Activated CD8-positive, alpha-beta memory T cell treated with anti-CD3 and anti-CD28 coated beads for 36 hours (primary cell): ENCODE measurements around the gene SRPK2. TPM values are rescaled to one million over a fixed set of nuclear protein-coding genes. Genes with fewer than 3 reads are reported as not detected.
"Not testable (repeated sequence)": the region's sequence is repeated elsewhere in the genome, so short reads cannot be mapped to it uniquely, and the experiment has no call there.

ENCODE experiments used
- CTCF ChIA-PET: fragments of 350-600 bp; sonication (Branson Sonifier 250); formaldehyde crosslinking; loops from one replicate; lab custom pipeline; 2021; ENCODE audit warnings: antibody characterized with exemption; lab: Charles Lee
- POLR2A ChIA-PET: fragments of 350-600 bp; sonication (Branson Sonifier 250); formaldehyde crosslinking; loops from one replicate; lab custom pipeline; 2021; ENCODE audit warnings: antibody characterized with exemption; lab: Charles Lee
- total RNA-seq, 2 experiments: library from RNA; stranded (reverse); gene quantifications; one replicate each; pipeline ENCODE4 v1.2.3, GENCODE V29; 2021

Gene SRPK2
- total RNA-seq, result 10 to 100 TPM; 38.8 to 43.9 TPM

DNA sequence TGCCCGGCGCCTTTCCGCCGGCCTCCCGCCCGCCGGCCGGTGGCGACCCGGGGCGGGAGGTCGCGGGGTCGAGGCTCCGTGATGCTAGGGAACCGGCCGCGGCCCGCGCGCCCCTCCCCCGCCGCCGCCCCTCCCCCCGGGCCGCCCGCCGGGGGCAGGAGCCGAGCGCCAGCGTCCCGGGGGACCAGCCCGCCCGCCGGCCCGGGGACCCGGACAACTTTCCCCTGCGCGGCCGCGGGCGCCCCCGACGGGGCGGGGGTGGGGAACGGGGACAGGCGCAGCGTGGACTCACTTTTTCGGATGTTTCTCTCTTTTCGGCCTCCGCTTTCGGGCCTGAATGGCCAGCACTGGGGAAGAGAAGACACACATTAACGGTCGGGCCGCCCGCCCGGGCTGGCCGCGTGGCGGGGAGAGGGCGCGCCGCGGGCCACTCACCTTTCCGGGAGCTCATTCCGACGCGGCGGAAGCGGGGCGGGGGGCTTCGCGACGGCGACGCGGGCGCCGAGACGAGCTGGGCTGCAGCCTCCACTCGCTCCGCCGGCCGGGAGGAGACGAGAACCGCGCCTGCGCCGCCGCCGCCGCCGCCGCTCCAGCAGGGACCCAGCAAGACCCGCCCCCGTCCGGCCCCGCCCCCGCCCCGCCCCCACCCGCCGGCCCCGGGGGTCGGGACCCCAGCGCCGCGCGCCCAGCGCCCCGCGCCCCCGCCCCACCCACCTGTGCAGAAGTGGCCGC lies at the start of gene SRPK2:
TSS of gene SRPK2 (minus strand) at position 566 of the 732 bp plus-strand sequence.
- ChIA-PET CTCF (interaction anchor here (1.0 to 1.4 kb wide), 3 partner anchors 10 to 243 kb away, joined by 3 to 4 read pairs (median 3); no protein-coding TSS in a partner anchor), POLR2A (interaction anchor here (0.7 to 0.8 kb wide), 2 partner anchors 36 kb away, joined by 5 to 6 read pairs; no protein-coding TSS in a partner anchor)

DNA sequence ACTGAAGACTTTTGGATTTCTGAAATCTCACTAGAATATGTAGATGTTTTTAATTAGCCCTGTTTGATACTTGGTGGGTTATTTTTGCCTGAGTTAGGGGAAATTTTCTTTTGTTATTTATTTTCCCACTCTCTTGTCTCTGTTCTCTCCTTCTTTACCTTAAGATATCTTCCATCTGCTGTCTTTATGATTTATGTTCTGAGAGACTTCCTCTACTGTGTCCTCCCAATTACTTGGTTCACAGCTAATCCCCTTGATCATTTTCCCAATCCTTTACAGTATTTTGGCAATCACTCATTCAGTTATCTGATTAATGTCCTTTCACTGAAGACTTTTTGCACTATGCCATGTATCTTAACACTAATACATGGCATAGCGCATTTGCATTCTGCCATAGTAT lies 49.5 kb upstream of the SRPK2 start:
- ChIA-PET CTCF (interaction anchor here (1.3 kb wide), 1 partner anchor 82 kb away, joined by 3 read pairs; no protein-coding TSS in a partner anchor), POLR2A (interaction anchor here (0.5 kb wide), 1 partner anchor 73 kb away, joined by 5 read pairs; no protein-coding TSS in a partner anchor)

DNA sequence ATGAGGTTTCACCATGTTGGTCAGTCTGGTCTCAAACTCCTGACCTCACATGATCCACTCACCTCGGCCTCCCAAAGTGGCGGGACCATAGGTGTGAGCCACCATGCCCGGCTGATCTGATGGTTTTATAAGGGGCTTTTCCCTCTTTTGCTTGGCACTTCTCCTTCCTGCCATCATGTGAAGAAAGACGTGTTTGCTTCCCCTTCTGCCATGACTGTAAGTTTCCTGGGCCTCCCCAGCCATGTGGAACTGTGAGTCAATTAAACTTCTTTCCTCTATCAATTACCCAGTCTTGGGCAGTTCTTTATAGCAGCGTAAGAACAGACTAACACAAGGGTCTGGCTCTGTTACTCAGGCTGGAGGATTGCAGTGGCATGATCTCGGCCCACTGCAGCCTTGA lies 48.6 kb upstream of the SRPK2 start:
- POLR2A ChIA-PET, CTCF ChIA-PET: not testable (repeated sequence)

DNA sequence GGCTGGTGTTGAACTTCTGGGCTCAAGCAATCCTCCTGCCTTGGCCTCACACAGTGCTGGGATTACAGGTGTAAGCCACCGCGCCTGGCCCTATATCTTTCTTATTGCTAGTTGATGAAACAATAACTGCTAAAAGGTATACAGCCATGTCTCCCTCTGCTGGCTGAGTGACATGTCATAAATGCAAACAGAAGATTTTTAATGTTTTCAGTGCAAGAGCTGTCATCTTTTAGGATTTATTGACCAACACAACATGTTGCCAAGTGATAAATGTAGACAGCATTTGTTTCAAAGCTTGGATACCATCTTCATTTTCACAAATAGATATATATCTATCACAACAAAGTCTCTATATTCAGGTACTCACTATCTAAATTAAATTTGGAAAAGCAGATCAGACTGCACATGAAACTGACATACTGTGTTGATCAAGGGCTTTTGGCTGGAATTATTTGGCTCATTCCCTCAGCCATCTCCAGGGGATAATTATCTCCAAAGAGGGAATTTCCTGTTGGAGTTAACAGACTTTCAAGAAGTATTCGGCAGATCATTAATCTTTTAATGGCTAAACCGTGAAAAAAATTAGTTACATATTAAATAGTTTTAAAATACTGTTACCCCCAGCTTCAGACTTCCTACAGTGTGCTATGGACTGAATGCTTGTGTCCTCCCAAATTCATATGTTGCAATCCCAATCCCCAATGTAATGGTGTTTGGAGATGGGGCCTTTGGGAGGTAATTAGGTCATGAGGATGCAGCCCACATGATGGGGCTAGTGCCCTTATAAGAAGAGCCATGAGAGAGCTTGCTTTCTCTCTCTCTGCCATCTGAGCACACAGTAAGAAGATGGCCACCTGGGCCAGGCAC lies 41.3 kb upstream of the SRPK2 start:
- ChIA-PET CTCF (interaction anchor here (0.6 to 1.3 kb wide), 5 partner anchors 9 to 307 kb away, joined by 3 read pairs; partner anchors contain the start of gene SRPK2), POLR2A (no interaction called here)

DNA sequence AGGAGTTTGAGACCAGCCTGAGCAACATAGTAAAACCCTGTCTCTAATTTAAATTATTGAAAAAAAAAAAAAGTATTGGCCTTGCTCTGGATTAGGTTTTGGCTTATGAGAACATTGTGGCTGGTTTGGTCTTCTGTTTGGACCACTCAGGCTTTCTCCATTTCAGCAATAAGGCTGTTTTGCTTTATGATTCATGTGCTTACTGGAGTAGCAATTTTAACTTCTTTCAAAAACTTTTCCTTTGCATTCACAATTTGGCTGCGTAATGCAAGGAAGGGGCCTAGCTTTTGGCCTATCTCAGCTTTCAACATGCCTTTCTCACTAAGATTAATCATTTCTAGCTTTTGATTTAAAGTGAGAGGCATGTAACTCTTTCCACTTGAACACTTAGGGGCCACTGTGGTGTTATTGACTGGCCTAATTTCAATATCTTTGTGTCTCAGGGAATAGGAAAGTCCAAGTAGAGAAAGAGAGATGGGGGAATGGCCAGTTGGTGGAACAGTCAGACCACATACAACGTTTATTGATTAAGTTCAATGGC lies 38.0 kb upstream of the SRPK2 start:
- CTCF ChIA-PET, result interaction anchor here (0.5 to 1.2 kb wide), 3 partner anchors 23 to 586 kb away, joined by 3 to 4 read pairs (median 3); no protein-coding TSS in a partner anchor
- POLR2A ChIA-PET, result no interaction called here

DNA sequence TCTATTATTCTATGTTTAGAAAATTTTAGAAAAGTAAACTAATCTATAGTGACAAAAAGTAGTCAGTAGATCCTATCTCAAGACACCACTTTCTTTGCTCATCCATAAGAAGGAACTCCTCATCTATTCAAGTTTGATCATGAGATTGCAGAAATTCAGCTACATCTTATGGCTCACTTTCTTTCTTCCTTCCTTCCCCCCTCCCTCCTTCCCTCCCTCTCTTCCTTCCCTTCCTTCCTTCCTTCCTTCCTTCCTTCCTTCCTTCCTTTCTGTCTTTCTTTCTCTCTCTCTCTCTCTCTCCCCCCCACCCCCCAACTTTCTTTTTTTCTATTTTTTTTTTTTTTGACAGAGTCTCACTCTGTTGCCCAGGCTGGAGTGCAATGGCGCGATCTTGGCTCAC lies 35.3 kb upstream of the SRPK2 start:
- CTCF ChIA-PET, result interaction anchor here (0.6 kb wide), 1 partner anchor 26 kb away, joined by 3 read pairs; no protein-coding TSS in a partner anchor
- POLR2A ChIA-PET, result no interaction called here

DNA sequence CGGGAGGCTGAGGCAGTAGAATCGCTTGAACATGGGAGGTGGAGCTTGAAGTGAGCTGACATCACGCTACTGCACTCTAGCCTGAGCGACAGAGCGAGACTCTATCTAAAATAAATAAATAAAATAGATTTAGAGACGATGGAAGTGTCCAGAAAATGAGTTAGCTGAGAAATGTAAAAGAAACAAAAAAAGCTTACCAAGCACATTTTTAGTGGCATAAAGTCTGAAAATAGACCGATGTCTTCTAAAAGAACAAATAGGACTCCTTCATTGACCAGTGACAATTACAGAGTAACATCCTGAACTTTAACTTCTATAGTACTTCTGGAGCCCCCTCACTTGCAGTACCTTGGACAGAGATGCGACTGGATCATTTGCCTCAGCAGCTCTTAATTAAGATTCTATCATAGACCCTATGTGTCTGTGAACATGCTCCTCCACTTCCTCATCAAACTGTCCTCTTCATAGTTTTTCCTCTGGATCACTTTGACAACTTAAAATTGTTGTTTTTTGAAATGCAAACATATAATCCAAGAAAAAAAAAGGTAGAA lies 25.2 kb upstream of the SRPK2 start:
- ChIA-PET CTCF (no interaction called here), POLR2A (no interaction called here)

DNA sequence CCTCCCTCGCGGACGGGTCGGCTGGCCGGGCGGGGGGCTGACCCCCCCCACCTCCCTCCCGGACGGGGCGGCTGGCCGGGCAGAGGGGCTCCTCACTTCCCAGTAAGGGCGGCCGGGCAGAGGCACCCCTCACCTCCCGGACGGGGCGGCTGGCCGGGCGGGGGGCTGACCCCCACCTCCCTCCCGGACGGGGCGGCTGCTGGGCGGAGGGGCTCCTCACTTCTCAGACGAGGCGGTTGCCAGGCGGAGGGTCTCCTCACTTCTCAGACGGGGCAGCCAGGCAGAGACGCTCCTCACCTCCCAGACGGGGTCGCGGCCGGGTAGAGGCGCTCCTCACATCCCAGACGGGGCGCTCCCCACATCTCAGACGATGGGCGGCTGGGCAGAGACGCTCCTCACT lies 22.1 kb upstream of the SRPK2 start:
- CTCF ChIA-PET, POLR2A ChIA-PET: not testable (repeated sequence)

DNA sequence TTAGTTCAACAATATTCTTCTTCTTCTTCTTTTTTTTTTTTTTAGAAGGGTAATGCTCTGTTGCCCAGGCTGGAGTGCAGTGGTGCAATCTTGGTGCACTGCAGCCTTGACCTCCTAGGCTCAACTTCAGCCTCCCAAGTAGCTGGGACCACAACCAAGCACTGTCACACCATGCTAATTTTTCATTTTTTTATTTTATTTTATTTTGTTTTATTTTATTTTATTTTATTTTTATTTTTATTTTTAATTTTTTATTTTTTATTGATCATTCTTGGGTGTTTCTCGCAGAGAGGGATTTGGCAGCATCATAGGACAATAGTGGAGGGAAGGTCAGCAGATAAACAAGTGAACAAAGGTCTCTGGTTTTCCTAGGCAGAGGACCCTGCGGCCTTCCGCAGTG lies 21.1 kb upstream of the SRPK2 start:
- CTCF ChIA-PET, POLR2A ChIA-PET: not testable (repeated sequence)

DNA sequence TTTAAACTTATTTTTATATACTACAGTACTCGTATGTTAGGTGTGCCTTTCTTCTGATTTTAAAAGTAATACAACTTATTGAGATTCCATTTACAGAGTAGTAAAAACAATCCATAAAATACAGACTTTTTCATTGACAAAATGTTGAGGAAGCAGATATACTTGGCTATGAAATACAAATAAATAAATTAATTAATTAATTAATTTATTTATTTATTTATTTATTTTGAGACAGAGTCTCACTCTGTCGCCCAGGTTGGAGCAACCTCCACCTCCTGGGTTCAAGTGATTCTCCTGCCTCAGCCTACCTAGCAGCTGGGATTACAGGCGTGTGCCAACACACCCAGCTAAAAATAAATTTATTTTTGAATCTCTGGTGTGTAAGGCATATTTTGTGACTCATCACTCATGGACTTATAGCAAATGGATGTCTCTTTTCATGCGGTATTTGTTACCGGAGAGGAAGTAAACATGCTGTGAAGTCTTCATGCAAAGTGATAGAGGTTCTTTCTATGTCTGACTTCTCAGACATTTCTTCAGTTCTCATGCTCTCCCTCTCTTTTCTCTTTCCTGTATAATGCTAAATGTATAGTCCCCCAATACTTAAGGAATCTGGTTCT lies 20.2 kb upstream of the SRPK2 start:
- POLR2A ChIA-PET, result no interaction called here

DNA sequence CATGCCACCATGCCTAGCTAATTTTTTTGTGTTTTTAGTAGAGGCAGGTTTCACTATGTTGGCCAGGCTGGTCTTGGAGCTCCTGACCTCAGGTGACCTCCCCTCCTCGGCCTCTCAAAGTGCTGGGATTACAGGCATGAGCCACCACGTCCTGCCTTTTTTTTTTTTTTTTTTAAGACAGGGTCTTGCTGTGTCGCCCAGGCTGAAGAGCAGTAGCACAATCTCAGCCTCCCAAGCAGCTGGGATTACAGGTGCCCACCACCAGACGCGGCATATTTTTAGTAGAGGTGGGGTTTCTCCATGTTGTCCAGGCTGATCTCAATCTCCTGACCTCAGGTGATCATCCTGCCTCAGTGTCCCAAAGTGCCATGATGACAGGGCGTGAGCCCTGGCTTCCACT lies 14.4 kb upstream of the SRPK2 start:
- ChIA-PET POLR2A (interaction anchor here (0.6 kb wide), 1 partner anchor 258 kb away, joined by 6 read pairs; no protein-coding TSS in a partner anchor), CTCF (no interaction called here)

More for the DNA sequence above, 20.2 kb upstream of the SRPK2 start:
- CTCF ChIA-PET, result no interaction called here

DNA sequence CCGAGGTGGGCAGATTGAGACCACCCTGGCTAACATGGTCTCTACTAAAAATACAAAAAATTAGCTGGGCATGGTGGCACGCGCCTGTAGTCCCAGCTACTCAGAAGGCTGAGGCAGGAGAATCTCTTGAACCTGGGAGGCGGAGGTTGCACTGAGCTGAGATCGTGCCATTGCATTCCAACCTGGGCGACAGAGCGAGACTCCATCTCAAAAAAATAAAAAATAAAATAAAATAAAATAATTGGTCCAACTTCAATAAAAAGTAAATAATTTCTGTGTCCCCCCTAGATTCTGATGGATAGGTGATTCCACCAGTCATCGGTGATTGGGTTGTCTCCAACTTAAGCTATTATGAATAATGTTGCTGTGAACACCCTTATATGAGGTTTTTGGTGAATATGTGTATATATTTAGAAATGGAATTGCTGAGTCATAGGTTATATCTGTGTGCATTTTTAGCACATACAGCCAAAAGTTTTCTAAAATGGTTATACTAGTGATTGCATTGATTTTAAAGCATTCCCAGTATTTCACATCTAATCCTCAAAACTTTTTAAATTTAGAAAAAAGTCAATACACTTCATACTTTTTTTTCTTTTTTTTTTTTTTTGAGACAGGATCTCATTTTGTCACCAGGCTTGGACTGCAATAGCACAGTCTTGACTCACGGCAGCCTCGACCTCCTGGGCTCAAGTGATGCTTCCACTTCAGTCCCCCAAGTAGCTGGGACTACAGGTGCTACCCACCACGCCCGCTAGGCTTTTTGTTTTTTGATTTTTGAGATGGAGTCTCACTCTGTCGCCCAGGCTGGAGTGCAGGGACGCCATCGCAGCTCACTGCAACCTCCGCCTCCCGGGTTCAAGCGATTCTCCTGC lies 13.7 kb upstream of the SRPK2 start:
- ChIA-PET CTCF (no interaction called here), POLR2A (interaction anchor here (0.6 kb wide), 1 partner anchor 258 kb away, joined by 6 read pairs; no protein-coding TSS in a partner anchor)

DNA sequence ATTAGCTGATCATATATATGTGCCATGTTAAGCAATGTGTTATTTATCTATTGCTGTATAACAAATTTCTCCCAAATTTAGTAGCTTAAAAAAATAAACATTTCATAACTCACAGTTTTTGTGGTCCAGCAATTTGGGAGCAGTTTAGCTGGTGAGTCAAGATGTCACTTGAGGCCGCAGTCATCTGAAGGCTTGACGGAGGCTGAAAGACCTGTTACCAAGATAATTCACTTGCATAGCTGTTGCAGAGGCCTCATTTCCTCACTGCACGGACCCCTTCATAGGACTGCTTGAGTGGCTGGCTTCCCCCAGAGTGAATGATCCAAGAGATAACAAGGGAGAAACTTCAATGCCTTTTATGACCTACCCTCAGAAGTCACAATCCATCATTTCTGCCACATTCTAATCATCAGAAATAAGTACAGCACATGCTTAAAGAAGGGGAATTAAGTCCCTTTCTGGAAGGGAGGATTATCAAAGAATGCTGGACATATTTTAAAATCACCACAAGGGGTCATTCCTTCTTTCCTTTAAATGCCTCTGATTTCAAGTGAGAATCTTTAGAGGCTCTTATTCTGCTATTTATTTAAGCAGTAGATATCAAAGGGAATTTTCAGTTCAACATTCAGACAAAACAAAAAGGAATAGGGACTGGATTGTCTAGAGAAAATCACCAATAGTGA lies 10.5 kb upstream of the SRPK2 start:
- ChIA-PET CTCF (no interaction called here), POLR2A (no interaction called here)

DNA sequence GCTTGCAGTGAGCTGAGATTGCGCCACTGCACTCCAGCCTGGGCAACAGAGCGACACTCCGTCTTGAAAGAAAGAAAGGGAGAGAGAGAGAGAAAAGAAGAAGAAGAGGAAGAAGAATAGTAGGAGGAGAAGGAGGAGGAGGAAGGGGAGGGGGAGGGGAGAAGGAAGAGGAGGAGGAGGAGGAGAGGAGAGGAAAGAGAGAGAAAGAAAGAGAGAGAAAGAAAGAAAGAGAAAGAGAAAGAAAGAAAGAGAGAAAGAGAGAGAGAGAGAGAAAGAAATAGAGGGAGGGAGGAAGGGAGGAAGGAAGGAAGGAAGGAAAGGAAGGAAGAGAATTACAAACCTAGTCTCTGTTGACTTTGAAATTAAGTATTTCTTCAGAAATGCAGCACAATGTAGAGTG lies 7.8 kb upstream of the SRPK2 start:
- POLR2A ChIA-PET, result no interaction called here
- CTCF ChIA-PET, result no interaction called here

DNA sequence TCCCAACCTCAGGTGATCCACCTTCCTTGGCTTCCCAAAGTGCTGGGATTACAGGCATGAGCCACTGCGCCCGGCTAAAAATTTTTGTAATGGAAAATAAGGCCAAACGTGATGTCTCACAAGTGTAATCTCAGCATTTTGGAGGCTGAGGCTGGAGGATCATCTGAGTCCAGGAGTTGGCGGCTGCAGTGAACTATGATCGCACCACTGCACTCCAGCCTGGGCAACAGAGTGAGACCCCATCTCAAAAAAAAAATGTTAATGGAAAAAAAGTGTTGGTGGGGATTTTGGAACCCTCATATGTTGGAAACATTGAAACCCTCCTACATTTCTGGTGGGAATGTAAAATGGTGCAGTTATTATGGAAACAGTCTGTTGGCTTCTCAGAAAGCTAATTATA lies 2.7 kb upstream of the SRPK2 start:
- ChIA-PET POLR2A (no interaction called here), CTCF (interaction anchor here (0.7 kb wide), 1 partner anchor 130 kb away, joined by 3 read pairs; no protein-coding TSS in a partner anchor)

DNA sequence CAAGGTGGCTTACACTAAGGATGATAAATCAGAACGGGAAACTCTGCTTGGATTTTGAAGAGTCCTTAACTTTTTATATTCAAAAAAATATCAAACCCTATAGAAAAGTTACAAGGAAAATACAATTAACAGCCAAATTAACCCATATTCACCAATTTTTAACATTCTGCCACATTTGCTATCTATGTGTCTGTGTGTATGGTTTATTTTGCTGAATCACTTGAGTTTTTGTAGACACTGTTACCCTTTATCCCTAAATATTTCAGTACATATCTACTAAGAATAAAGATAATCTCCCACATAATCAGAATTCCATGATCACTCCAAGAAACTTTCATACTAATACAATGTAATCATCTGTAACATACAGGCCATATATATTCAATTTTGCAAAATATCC lies 1.2 kb upstream of the SRPK2 start:
- CTCF ChIA-PET, result interaction anchor here (0.6 kb wide), 1 partner anchor 12 kb away, joined by 7 read pairs; no protein-coding TSS in a partner anchor
- POLR2A ChIA-PET, result no interaction called here

DNA sequence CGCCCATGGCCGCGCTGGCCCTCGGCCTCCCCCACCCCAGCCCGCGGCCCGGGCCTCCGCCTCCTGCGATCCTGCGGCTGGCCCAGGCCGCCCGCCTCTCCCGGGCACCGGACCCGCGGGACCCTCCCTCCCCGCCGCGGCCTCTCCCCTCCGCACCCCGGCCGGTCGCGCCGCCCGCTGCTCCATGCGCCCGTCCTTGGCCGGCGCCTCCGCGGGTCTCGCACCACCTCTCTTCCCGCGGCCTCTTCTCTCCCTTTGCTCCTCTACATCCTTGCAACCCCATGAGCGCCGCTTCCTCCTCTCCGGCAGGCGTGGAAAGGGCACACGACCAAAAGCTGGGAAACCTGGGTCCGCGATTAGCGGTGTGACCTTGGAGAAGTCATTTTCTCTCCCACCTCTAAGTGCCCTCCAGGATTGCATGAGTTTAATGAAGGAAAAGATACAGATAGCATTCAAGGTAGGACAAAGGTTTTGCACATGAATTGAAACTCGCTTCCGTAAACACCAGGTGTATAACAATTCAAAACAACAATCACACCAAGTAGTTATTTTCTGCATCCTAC lies 448 bp upstream of the SRPK2 start:
- CTCF ChIA-PET, result interaction anchor here (0.6 to 1.4 kb wide), 2 partner anchors 11 to 41 kb away, joined by 3 to 7 read pairs; no protein-coding TSS in a partner anchor
- POLR2A ChIA-PET, result interaction anchor here (0.7 kb wide), 1 partner anchor 36 kb away, joined by 5 read pairs; no protein-coding TSS in a partner anchor
